Keratinocyte (primary cell): Measurements from ENCODE around the gene PAH.

Experiments used
- EZH2 ChIP-seq: IDR thresholded peaks from one replicate; pipeline ENCODE4 v1.6.1; 2012; ENCODE audit warnings: inconsistent platforms, mild to moderate bottlenecking, low read length, moderate library complexity
- TF ChIP-seq, protein P1 (sequence below), 3 experiments: IDR thresholded peaks in 1 of 3; conservative IDR thresholded peaks in 1 of 3; optimal IDR thresholded peaks in 1 of 3; 2 replicates in 2 of 3; 3 replicates in 1 of 3; pipeline versions ENCODE3 to v1.5.1; 2011; ENCODE audit warnings: low read length in 3 of 3, mild to moderate bottlenecking in 3 of 3, moderate library complexity in 2 of 3, control low read depth in 1 of 3, inconsistent platforms in 1 of 3; ENCODE audit not compliant: insufficient read depth in 2 of 3; ENCODE audit errors: extremely low read depth in 1 of 3

DNA sequence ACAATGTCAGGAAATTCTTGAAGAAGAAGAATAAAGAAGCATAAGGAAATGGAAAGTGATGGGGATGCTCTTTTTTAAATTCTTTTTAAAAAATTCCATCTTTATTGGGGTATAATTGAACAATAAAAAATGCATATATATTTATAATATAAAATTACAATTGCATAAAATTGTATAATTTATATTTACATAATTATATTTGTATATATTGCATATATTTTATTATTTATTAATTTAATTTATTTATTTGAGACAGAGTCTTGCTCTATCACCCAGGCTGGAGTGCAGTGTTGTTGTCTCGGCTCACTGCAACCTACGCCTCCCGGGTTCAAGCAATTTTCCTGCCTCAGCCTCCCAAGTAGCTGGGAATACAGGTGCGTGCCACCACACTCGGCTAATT is 36.3 kb downstream of the PAH start:
- TF ChIP-seq, protein P1, sequence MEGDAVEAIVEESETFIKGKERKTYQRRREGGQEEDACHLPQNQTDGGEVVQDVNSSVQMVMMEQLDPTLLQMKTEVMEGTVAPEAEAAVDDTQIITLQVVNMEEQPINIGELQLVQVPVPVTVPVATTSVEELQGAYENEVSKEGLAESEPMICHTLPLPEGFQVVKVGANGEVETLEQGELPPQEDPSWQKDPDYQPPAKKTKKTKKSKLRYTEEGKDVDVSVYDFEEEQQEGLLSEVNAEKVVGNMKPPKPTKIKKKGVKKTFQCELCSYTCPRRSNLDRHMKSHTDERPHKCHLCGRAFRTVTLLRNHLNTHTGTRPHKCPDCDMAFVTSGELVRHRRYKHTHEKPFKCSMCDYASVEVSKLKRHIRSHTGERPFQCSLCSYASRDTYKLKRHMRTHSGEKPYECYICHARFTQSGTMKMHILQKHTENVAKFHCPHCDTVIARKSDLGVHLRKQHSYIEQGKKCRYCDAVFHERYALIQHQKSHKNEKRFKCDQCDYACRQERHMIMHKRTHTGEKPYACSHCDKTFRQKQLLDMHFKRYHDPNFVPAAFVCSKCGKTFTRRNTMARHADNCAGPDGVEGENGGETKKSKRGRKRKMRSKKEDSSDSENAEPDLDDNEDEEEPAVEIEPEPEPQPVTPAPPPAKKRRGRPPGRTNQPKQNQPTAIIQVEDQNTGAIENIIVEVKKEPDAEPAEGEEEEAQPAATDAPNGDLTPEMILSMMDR (optimal IDR thresholded peaks at IDR 0.05 in 1 of 3, IDR thresholded peaks at IDR 0.05 in 1 of 3, conservative IDR thresholded peaks at IDR 0.05 in 1 of 3; ENCODE audit: extremely low read depth in 1 of 3, insufficient read depth in 2 of 3, low read length in 3 of 3), result no peak
- no peak for TF ChIP-seq EZH2
